Activated CD8-positive, alpha-beta memory T cell treated with anti-CD3 and anti-CD28 coated beads for 48 hours (primary cell): ENCODE measurements around the gene AKAP12.

ENCODE experiments used
- DNase-seq, 3 experiments: peaks; one replicate each; pipeline ENCODE4 v3.0.0-alpha.2; 2020; ENCODE audit warnings: low read depth in 2 of 3, low spot score in 2 of 3

AKAP12 gene

GRCh38 chr6:151403919-151404308, 164.1 kb downstream of the AKAP12 start:
- DNase-seq, result no peak
